K562 (cell line): ENCODE data around the gene TLNRD1. TPM values are rescaled to one million over a fixed set of nuclear protein-coding genes. Genes with fewer than 3 reads are reported as not detected.
A peak's percentile ranks its signal among the peaks of the same experiment; 100 is the strongest.

ENCODE experiments used
- ARID3A ChIP-seq: IDR thresholded peaks from 2 replicates; pipeline ENCODE4 v1.6.1; 2012; ENCODE audit warnings: low read depth, low read length, improper control_type of control experiment, borderline replicate concordance
- ARID3B ChIP-seq: fragments of 250-450 bp; sonication (Bioruptor Pico); IDR thresholded peaks from 2 replicates; pipeline ENCODE4 v1.4.0; 2020; ENCODE audit warnings: borderline replicate concordance
- CREM ChIP-seq: IDR thresholded peaks from 2 replicates; pipeline ENCODE4 v1.6.1; 2014; ENCODE audit warnings: antibody characterized with exemption, low read depth
- EP400 ChIP-seq: fragments of 450-650 bp; IDR thresholded peaks from 2 replicates; pipeline ENCODE4 v1.6.1; 2017; ENCODE audit warnings: antibody characterized with exemption, mild to moderate bottlenecking, moderate library complexity
- ETV1 ChIP-seq: fragments of 450-650 bp; conservative IDR thresholded peaks from 2 replicates; pipeline ENCODE4 v1.6.1; 2016; ENCODE audit warnings: missing genetic modification characterization, control low read depth, low read depth, missing compliant biosample characterization
- HCFC1 ChIP-seq: IDR thresholded peaks from 2 replicates; pipeline ENCODE4 v1.6.1; 2012; ENCODE audit warnings: low read depth, low read length, improper control_type of control experiment
- HDAC2 ChIP-seq: fragments of 450-650 bp; IDR thresholded peaks from 2 replicates; pipeline ENCODE4 v1.6.1; 2016; ENCODE audit warnings: mild to moderate bottlenecking
- ILK ChIP-seq: fragments of 450-650 bp; IDR thresholded peaks from 2 replicates; pipeline ENCODE4 v1.6.1; 2016; ENCODE audit warnings: missing genetic modification characterization, low read depth, mild to moderate bottlenecking, missing compliant biosample characterization, moderate library complexity, borderline replicate concordance
- MEF2D ChIP-seq: conservative IDR thresholded peaks from 2 replicates; pipeline ENCODE4 v1.6.1; 2016; ENCODE audit warnings: low read depth, missing genetic modification characterization, missing compliant biosample characterization
- NCOA4 ChIP-seq: fragments of 450-650 bp; IDR thresholded peaks from 2 replicates; pipeline ENCODE4 v1.6.1; 2018; ENCODE audit warnings: mild to moderate bottlenecking; ENCODE audit not compliant: partially characterized antibody
- PCBP2 ChIP-seq: fragments of 200-400 bp; formaldehyde crosslinking; IDR thresholded peaks from 2 replicates; pipeline ENCODE4 v1.6.1; 2018; ENCODE audit warnings: low read length, low read depth, mild to moderate bottlenecking, moderate library complexity; ENCODE audit not compliant: poor library complexity, severe bottlenecking
- RBFOX2 ChIP-seq: fragments of 200-400 bp; formaldehyde crosslinking; IDR thresholded peaks from 2 replicates; pipeline ENCODE4 v1.6.1; 2017; ENCODE audit warnings: low read depth, mild to moderate bottlenecking, low read length, moderate library complexity
- TRIM28 ChIP-seq: fragments of 450-650 bp; IDR thresholded peaks from 2 replicates; pipeline ENCODE4 v1.6.1; 2017
- ZBED1 ChIP-seq: IDR thresholded peaks from 2 replicates; pipeline ENCODE4 v1.6.1; 2014
- ZBTB5 ChIP-seq: fragments of 450-650 bp; IDR thresholded peaks from 2 replicates; pipeline ENCODE4 v1.6.1; 2017; ENCODE audit warnings: antibody characterized with exemption
- ZFX ChIP-seq: sonication (generic); formaldehyde crosslinking; IDR thresholded peaks from 2 replicates; pipeline ENCODE4 v1.8.0; 2022; ENCODE audit warnings: mild to moderate bottlenecking, missing genetic modification reagents, moderate library complexity
- ZNF133 ChIP-seq: fragments of 250-450 bp; sonication (Bioruptor Pico); IDR thresholded peaks from 2 replicates; pipeline ENCODE4 v1.4.0; 2020; ENCODE audit warnings: mild to moderate bottlenecking
- polyA plus RNA-seq, 8 experiments: library from polyadenylated mRNA; depleted of rRNA in 4 of 8; stranded (reverse) in 5 of 8; unstranded in 3 of 8; fragments of >200 nt; fragmentation: Nextera tagmentation in 2 of 8; fragmentation: Illumina TruSeq in 1 of 8; extraction: Ambion mirVana in 2 of 8; extraction: Trizol in 1 of 8; gene quantifications; 2 replicates each; pipeline versions ENCODE4 v1.2.1 to v1.2.3, GENCODE V29; 2011 to 2014; ENCODE audit warnings: inconsistent platforms in 1 of 8, missing spikeins in 1 of 8
- total RNA-seq, 7 experiments: library from RNA; depleted of rRNA in 6 of 7; stranded (reverse); fragments of >200 nt in 6 of 7; fragmentation: Illumina TruSeq in 2 of 7; extraction: Trizol in 2 of 7; gene quantifications; 2 replicates each; pipeline versions ENCODE4 v1.2.1 to v1.2.3, GENCODE V29; 2011 to 2021; ENCODE audit warnings: low replicate concordance in 1 of 7
- TF ChIP-seq, protein P1 (sequence below): fragments of 250-450 bp; sonication (Bioruptor Pico); IDR thresholded peaks from 2 replicates; pipeline ENCODE4 v1.5.0; 2021; ENCODE audit warnings: mild to moderate bottlenecking, borderline replicate concordance
- TF ChIP-seq, protein P2 (sequence below): fragments of 450-650 bp; IDR thresholded peaks from 2 replicates; pipeline ENCODE4 v1.6.1; 2016; ENCODE audit warnings: borderline replicate concordance

The TLNRD1 gene
- total and polyA plus RNA-seq, 9 of the 15 experiments (the other 6 are each of a cell fraction or from before 2014, with no cell fraction given) = 1.1 to 33.1 (median 5.7) TPM

DNA sequence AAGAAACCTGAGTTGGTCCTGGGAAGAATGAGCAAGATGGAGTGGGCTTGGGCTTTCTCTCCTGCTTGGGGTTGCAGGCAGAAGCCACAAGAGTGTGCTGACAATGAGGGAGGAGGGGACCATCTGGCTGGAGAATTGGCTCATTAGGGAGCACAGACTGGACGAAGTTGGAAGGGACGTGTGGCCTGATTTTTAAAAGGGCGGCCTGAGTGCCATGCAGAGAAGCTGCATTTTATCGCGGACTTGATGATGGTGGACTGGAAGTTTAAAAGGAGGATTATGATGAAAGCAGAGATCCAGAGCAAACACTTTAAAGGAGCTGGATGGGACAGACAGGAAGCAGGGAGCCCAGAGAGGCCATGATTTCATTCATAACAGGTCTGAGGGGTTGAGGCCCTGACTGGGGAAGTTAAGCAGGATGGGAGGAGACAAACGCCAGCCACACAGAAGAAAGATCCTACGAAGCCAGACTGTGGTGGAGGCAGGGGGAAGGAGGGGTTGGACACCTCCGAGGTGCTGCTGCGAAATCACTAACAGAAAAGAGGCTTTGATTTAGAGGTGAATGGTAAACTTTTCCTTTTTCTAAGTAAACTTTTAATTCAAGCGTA is 23.6 kb downstream of the TLNRD1 start (continued):
- TF ChIP-seq ARID3A = no peak
- no peak for TF ChIP-seq ARID3B (CRISPR knock-in tag)
- no peak for TF ChIP-seq ILK (tag)
- no peak for TF ChIP-seq ZBTB5
- TF ChIP-seq TRIM28 = no peak
- TF ChIP-seq ZBED1 = no peak
- no peak for TF ChIP-seq EP400
- no peak for TF ChIP-seq HDAC2
- no peak for TF ChIP-seq HCFC1
- TF ChIP-seq, protein P1, sequence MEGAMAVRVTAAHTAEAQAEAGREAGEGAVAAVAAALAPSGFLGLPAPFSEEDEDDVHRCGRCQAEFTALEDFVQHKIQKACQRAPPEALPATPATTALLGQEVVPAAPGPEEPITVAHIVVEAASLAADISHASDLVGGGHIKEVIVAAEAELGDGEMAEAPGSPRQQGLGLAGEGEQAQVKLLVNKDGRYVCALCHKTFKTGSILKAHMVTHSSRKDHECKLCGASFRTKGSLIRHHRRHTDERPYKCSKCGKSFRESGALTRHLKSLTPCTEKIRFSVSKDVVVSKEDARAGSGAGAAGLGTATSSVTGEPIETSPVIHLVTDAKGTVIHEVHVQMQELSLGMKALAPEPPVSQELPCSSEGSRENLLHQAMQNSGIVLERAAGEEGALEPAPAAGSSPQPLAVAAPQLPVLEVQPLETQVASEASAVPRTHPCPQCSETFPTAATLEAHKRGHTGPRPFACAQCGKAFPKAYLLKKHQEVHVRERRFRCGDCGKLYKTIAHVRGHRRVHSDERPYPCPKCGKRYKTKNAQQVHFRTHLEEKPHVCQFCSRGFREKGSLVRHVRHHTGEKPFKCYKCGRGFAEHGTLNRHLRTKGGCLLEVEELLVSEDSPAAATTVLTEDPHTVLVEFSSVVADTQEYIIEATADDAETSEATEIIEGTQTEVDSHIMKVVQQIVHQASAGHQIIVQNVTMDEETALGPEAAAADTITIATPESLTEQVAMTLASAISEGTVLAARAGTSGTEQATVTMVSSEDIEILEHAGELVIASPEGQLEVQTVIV (CRISPR knock-in tag) = no peak
- no peak for TF ChIP-seq PCBP2
- 0 out of 2 replicates have a peak, but pooled peaks have one; percentile 1 for TF ChIP-seq ZFX
- TF ChIP-seq MEF2D (tag) = 0 out of 2 replicates have a peak, but pooled peaks have one; percentile 14
- no peak for TF ChIP-seq RBFOX2
- TF ChIP-seq, protein P2, sequence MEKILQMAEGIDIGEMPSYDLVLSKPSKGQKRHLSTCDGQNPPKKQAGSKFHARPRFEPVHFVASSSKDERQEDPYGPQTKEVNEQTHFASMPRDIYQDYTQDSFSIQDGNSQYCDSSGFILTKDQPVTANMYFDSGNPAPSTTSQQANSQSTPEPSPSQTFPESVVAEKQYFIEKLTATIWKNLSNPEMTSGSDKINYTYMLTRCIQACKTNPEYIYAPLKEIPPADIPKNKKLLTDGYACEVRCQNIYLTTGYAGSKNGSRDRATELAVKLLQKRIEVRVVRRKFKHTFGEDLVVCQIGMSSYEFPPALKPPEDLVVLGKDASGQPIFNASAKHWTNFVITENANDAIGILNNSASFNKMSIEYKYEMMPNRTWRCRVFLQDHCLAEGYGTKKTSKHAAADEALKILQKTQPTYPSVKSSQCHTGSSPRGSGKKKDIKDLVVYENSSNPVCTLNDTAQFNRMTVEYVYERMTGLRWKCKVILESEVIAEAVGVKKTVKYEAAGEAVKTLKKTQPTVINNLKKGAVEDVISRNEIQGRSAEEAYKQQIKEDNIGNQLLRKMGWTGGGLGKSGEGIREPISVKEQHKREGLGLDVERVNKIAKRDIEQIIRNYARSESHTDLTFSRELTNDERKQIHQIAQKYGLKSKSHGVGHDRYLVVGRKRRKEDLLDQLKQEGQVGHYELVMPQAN = no peak
- TF ChIP-seq ZNF133 (CRISPR knock-in tag) = no peak
- no peak for TF ChIP-seq NCOA4
- TF ChIP-seq CREM = no peak
- peak; percentile 29; the same call in 1 of the 2 replicates for TF ChIP-seq ETV1 (tag)
